Measurements from ENCODE around the gene ERLEC1. TPM values are rescaled to one million over a fixed set of nuclear protein-coding genes. Genes with fewer than 3 reads are reported as not detected.

ERLEC1 gene
- total RNA-seq, 2 experiments from 2014 or later: 22.7 to 26.4 TPM

- Histone ChIP-seq H3K4me3 (ENCODE audit: low read depth, low read length, poor library complexity, severe bottlenecking) (no peak overlapping the region), H3K79me2 (ENCODE audit: insufficient read depth, low read depth, low read length) (no peaks in the 10 kb centered on the region), H2AFZ (ENCODE audit: low read length) (no peak overlapping the region), H3K4me2 (ENCODE audit: low read length) (no peak overlapping the region), H3K9me2 (ENCODE audit: insufficient read depth, low read length) (no peaks in the 10 kb centered on the region), H3K36me3 (ENCODE audit: insufficient read depth, low read length) (no peaks in the 10 kb centered on the region), H3K9me3 (ENCODE audit: low read length) (no peaks in the 10 kb centered on the region), H4K20me1 (ENCODE audit: insufficient read depth, low read length) (no peaks in the 10 kb centered on the region), H3K27ac (ENCODE audit: low read depth, low read length, poor library complexity, severe bottlenecking) (no peak overlapping the region), H3K4me1 (ENCODE audit: insufficient read depth, low read length, poor library complexity, severe bottlenecking) (no peaks in the 10 kb centered on the region)
- ChIA-PET CTCF (ENCODE audit: unreplicated experiment) (no interaction called here), POLR2A (no interaction called here)
- TF ChIP-seq EZH2phosphoT487 (IDR thresholded peaks at IDR 0.05; ENCODE audit: borderline replicate concordance, low read depth, low read length) (no peak), CTCF (conservative IDR thresholded peaks at IDR 0.05; ENCODE audit: low read length) (no peak)
- no peak for DNase-seq (ENCODE audit: low spot score)
- intact Hi-C loops (cut with micrococcal nuclease; ENCODE audit: unreplicated experiment): loop anchor here (10.0 kb wide), 1 partner anchor 402 kb away; no protein-coding TSS in a partner anchor
- BruUV-seq (replicated peaks): no TSS peak
Measured at GRCh38 chr2:53826587-53827397, 39.9 kb downstream of the ERLEC1 start.

GRCh38 chr2:53827398-53828175 lies 40.7 kb downstream of the ERLEC1 start:
- TF ChIP-seq EZH2phosphoT487 (IDR thresholded peaks at IDR 0.05; ENCODE audit: borderline replicate concordance, low read depth, low read length): no peak
- no peak for TF ChIP-seq CTCF (conservative IDR thresholded peaks at IDR 0.05; ENCODE audit: low read length)
- intact Hi-C loops (cut with micrococcal nuclease; ENCODE audit: unreplicated experiment): loop anchor here (10.0 kb wide), 1 partner anchor 403 kb away; no protein-coding TSS in a partner anchor
- no peak overlapping the region for H3K27ac ChIP-seq (ENCODE audit: low read depth, low read length, poor library complexity, severe bottlenecking)
- H2AFZ ChIP-seq (ENCODE audit: low read length): no peak overlapping the region
- DNase-seq (ENCODE audit: low spot score): no peak
- BruUV-seq (replicated peaks): no TSS peak
- ChIA-PET POLR2A (no interaction called here), CTCF (ENCODE audit: unreplicated experiment) (no interaction called here)
- no peaks in the 10 kb centered on the region for H3K79me2 ChIP-seq (ENCODE audit: insufficient read depth, low read depth, low read length)
- no peaks in the 10 kb centered on the region for H3K4me1 ChIP-seq (ENCODE audit: insufficient read depth, low read length, poor library complexity, severe bottlenecking)
- H4K20me1 ChIP-seq (ENCODE audit: insufficient read depth, low read length): no peaks in the 10 kb centered on the region
- no peak overlapping the region for H3K4me2 ChIP-seq (ENCODE audit: low read length)
- no peaks in the 10 kb centered on the region for H3K9me3 ChIP-seq (ENCODE audit: low read length)
- no peaks in the 10 kb centered on the region for H3K9me2 ChIP-seq (ENCODE audit: insufficient read depth, low read length)
- H3K36me3 ChIP-seq (ENCODE audit: insufficient read depth, low read length): no peaks in the 10 kb centered on the region
- H3K4me3 ChIP-seq (ENCODE audit: low read depth, low read length, poor library complexity, severe bottlenecking): no peak overlapping the region
